GM19240 (cell line): ENCODE data around the gene HMCN2.

Experiments
- DNase-seq: peaks from one replicate; pipeline ENCODE4 v3.0.0; 2011; ENCODE audit warnings: low spot score; ENCODE audit not compliant: insufficient read length

Gene HMCN2

GRCh38 chr9:130345009-130345896, 79.7 kb downstream of the HMCN2 start:
- no peak for DNase-seq

- DNase-seq: no peak
Observed at GRCh38 chr9:130345897-130346385, 80.4 kb downstream of the HMCN2 start.

GRCh38 chr9:130346431-130346830, 80.9 kb downstream of the HMCN2 start:
- DNase-seq: no peak

- DNase-seq: no peak
Observed at GRCh38 chr9:130347036-130347435, 81.5 kb downstream of the HMCN2 start.

- DNase-seq: no peak
Observed at GRCh38 chr9:130347931-130348330, 82.4 kb downstream of the HMCN2 start.

- DNase-seq: no peak
Observed at GRCh38 chr9:130348341-130348740, 82.8 kb downstream of the HMCN2 start.

GRCh38 chr9:130348881-130349280, 83.3 kb downstream of the HMCN2 start:
- DNase-seq: no peak

- DNase-seq: no peak
Observed at GRCh38 chr9:130349398-130349797, 83.8 kb downstream of the HMCN2 start.

- no peak for DNase-seq
Observed at GRCh38 chr9:130351343-130351742, 85.8 kb downstream of the HMCN2 start.

- no peak for DNase-seq
Observed at GRCh38 chr9:130352081-130352480, 86.5 kb downstream of the HMCN2 start.

GRCh38 chr9:130352586-130353285, 87.2 kb downstream of the HMCN2 start:
- DNase-seq: no peak

GRCh38 chr9:130354378-130354777, 88.8 kb downstream of the HMCN2 start:
- no peak for DNase-seq

- DNase-seq: no peak
Observed at GRCh38 chr9:130354806-130355205, 89.2 kb downstream of the HMCN2 start.

- DNase-seq: no peak
Observed at GRCh38 chr9:130356033-130356432, 90.5 kb downstream of the HMCN2 start.

- no peak for DNase-seq
Observed at GRCh38 chr9:130356877-130357584, 91.5 kb downstream of the HMCN2 start.

- no peak for DNase-seq
Observed at GRCh38 chr9:130358928-130359327, 93.4 kb downstream of the HMCN2 start.

- DNase-seq: no peak
Observed at GRCh38 chr9:130359819-130360218, 94.3 kb downstream of the HMCN2 start.

GRCh38 chr9:130360672-130361071, 95.1 kb downstream of the HMCN2 start:
- no peak for DNase-seq

GRCh38 chr9:130361873-130362362, 96.4 kb downstream of the HMCN2 start:
- DNase-seq: no peak

- no peak for DNase-seq
Observed at GRCh38 chr9:130362691-130363090, 97.1 kb downstream of the HMCN2 start.

GRCh38 chr9:130363755-130364404, 98.3 kb downstream of the HMCN2 start:
- no peak for DNase-seq
